Thoracic aorta (tissue), 2 donors: ENCODE measurements around the gene ZNF76. TPM values are rescaled to one million over a fixed set of nuclear protein-coding genes. Genes with fewer than 3 reads are reported as not detected.

ENCODE experiments used
- ATAC-seq: fragments of 150-250 bp; one replicate; pipeline ENCODE4 v1.8.0; 2017; ENCODE audit warnings: low read depth; ENCODE audit not compliant: insufficient number of reproducible peaks, low FRiP score
- DNase-seq: peaks from one replicate; pipeline ENCODE4 v3.0.0-alpha.2; 2020; ENCODE audit warnings: low spot score
- H3K27ac ChIP-seq, 2 donors: fragments of 200-600 bp; sonication (generic); 1 replicate in 1 of 2; 2 replicates in 1 of 2; pipeline ENCODE4 v1.5.1; 2016; ENCODE audit warnings: mild to moderate bottlenecking in 2 of 2, moderate library complexity in 2 of 2
- H3K27me3 ChIP-seq: fragments of 200-600 bp; sonication (generic); replicated peaks from 2 replicates; pipeline ENCODE4 v1.6.0; 2016; ENCODE audit warnings: mild to moderate bottlenecking; ENCODE audit not compliant: insufficient read depth
- H3K36me3 ChIP-seq: fragments of 200-600 bp; sonication (generic); one replicate; pipeline ENCODE4 v1.5.1; 2016
- H3K4me1 ChIP-seq, 2 donors: fragments of 200-600 bp; sonication (generic); 1 replicate in 1 of 2; 2 replicates in 1 of 2; pipeline versions ENCODE4 v1.5.1 to v1.6.0; 2016; ENCODE audit warnings: low read depth in 2 of 2, mild to moderate bottlenecking in 1 of 2; ENCODE audit not compliant: control insufficient read depth in 1 of 2
- H3K4me3 ChIP-seq: fragments of 200-600 bp; sonication (generic); 2 replicates; pipeline ENCODE4 v1.5.1; 2016; ENCODE audit warnings: mild to moderate bottlenecking
- H3K9me3 ChIP-seq: fragments of 200-600 bp; sonication (generic); 2 replicates; pipeline ENCODE4 v1.5.1; 2016
- CTCF ChIP-seq: fragments of 200-600 bp; sonication (generic); IDR thresholded peaks from one replicate; pipeline ENCODE4 v1.5.1; 2019; ENCODE audit warnings: antibody characterized with exemption
- total RNA-seq, 2 donors: library from RNA; depleted of rRNA; stranded (reverse); fragments of >200 nt; gene quantifications; one replicate each; pipeline versions ENCODE4 v1.1.0 to v1.2.3, GENCODE V29; 2016

ZNF76 gene
- total RNA-seq, 2 donors from 2014 or later = 46.8 to 47.0 TPM

DNA sequence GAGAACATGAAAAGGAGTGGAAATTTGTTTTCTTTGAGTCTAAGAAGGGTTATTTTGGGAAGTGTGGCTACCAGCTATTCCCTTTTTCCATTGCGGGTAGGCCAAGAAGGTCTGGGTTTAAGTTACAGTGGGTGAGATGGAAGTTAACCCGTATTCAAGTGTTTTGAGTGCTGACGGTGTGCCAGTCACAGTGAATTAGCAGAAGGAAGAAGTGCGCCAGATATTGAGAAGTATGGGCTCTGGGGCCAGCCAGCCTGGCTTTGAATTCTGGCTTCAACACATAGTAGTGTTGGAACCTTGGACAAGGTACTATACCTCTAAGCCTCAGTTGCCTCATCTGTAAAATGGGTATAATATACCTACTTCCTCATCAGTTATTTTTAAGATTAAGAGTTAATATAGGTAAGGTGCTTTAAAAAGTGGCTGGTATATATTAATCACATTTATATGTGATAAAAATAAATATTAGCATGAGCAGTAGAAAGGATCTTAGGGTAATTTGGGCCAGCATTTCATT is 16.3 kb downstream of the ZNF76 start:
- Histone ChIP-seq H3K27me3 (no peaks in the 10 kb centered on the region), H3K9me3 (no peaks in the 10 kb centered on the region), H3K4me1 (peaks cover 9 to 21% of the 10 kb centered on the region in 2 donors), H3K4me3 (peak overlapping the region; percentile 51), H3K27ac (peak overlapping the region; percentile 24 to 68), H3K36me3 (no peaks in the 10 kb centered on the region)
- peak; percentile 57 for ATAC-seq
- DNase-seq = no peak
- TF ChIP-seq CTCF = no peak

GRCh38 chr6:35278708-35279107 is 19.2 kb downstream of the ZNF76 start:
- Histone ChIP-seq H3K4me3 (no peak overlapping the region), H3K27ac (no peak overlapping the region), H3K9me3 (no peaks in the 10 kb centered on the region), H3K27me3 (no peaks in the 10 kb centered on the region), H3K4me1 (peaks cover 9 to 21% of the 10 kb centered on the region in 2 donors), H3K36me3 (no peaks in the 10 kb centered on the region)
- ATAC-seq (no peak), DNase-seq (no peak)
- no peak for TF ChIP-seq CTCF

DNA sequence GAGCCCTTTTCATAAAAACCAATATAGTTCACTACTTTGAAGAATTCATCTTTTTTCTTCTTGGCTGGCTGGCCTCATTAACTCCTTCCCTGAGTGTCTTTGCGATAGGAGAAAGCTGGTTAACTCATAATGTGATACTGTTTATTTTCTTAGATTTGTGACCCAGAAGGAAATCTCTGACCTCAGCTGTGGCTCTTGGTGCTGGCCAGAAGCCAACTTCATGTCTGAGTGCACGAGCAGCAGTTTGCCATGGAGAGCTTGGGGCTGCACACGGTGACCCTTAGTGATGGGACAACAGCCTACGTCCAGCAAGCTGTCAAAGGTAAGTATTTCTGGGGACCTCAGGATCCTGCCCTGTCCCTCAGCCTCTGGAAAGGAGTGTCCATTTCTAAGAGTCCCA is 21.4 kb downstream of the ZNF76 start:
- Histone ChIP-seq H3K36me3 (peaks cover under 1% of the 10 kb centered on the region), H3K27ac (no peak overlapping the region), H3K4me1 (peaks cover 0 to 2% of the 10 kb centered on the region in 2 donors), H3K27me3 (no peaks in the 10 kb centered on the region), H3K4me3 (no peak overlapping the region), H3K9me3 (no peaks in the 10 kb centered on the region)
- no peak for TF ChIP-seq CTCF
- ATAC-seq (no peak), DNase-seq (no peak)

GRCh38 chr6:35282472-35282871 is 22.9 kb downstream of the ZNF76 start:
- DNase-seq = no peak
- Histone ChIP-seq H3K4me3 (no peak overlapping the region), H3K9me3 (no peaks in the 10 kb centered on the region), H3K27me3 (no peaks in the 10 kb centered on the region), H3K27ac (no peak overlapping the region), H3K36me3 (peaks cover 14% of the 10 kb centered on the region), H3K4me1 (no peaks in the 10 kb centered on the region)
- TF ChIP-seq CTCF = no peak
- ATAC-seq = no peak

DNA sequence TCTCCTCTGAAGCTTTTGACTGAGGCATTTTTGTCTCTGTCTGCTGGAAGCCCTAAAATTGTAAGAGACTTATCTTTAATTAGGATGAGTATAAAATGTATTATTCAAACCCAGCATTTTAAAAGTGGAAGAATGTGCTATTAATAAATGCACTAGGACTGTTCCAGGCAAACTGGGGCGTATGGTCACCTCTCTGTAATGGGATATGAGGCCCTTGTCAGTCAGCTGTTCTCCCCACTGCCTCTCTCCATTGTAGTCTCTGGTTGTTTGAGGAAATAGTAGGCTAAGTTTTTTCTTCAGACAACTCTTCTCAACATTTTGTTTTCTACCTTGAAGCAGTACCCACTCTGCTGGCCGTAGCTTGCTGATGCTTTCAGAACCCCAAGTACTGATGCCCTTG is 23.8 kb downstream of the ZNF76 start:
- DNase-seq (no peak), ATAC-seq (no peak)
- no peaks in the 10 kb centered on the region for H3K27me3 ChIP-seq
- no peak for TF ChIP-seq CTCF
- no peak overlapping the region for H3K27ac ChIP-seq
- H3K4me1 ChIP-seq = no peaks in the 10 kb centered on the region
- H3K4me3 ChIP-seq = no peak overlapping the region
- no peaks in the 10 kb centered on the region for H3K9me3 ChIP-seq
- H3K36me3 ChIP-seq = peaks cover 23% of the 10 kb centered on the region
